CD4-positive, alpha-beta T cell (primary cell): ENCODE data around the gene NSG2. TPM values are rescaled to one million over a fixed set of nuclear protein-coding genes. Genes with fewer than 3 reads are reported as not detected.

ENCODE experiments used
- ATAC-seq: fragments of 200-7000 bp; cut with Tn5 transposase; one replicate; pipeline ENCODE4 v1.10.0; 2022; ENCODE audit warnings: mild to moderate bottlenecking; ENCODE audit not compliant: poor library complexity
- CTCF ChIA-PET: fragments of 350-600 bp; sonication (Branson Sonifier 250); formaldehyde crosslinking; loops from one replicate; lab custom pipeline; 2021; ENCODE audit warnings: antibody characterized with exemption, inconsistent platforms; lab: Charles Lee
- POLR2A ChIA-PET: fragments of 350-600 bp; sonication (Branson Sonifier 250); formaldehyde crosslinking; loops from one replicate; lab custom pipeline; 2021; ENCODE audit warnings: antibody characterized with exemption, inconsistent platforms; lab: Charles Lee
- DNase-seq, 14 experiments: peaks; one replicate each; pipeline ENCODE4 v3.0.0-alpha.2; 2013 to 2020; ENCODE audit warnings: mixed read lengths in 2 of 14
- H3K27ac ChIP-seq, 2 donors: one replicate each; pipeline versions ENCODE4 v1.5.1 to v1.7.0; 2013; ENCODE audit warnings: low read length in 2 of 2, low read depth in 1 of 2, mild to moderate bottlenecking in 1 of 2
- H3K27me3 ChIP-seq, 2 experiments: 1 replicate in 1 of 2; 2 replicates in 1 of 2; pipeline versions ENCODE4 v1.6.1 to v1.7.0; 2013; ENCODE audit warnings: low read length in 2 of 2, control low read depth in 1 of 2, mild to moderate bottlenecking in 1 of 2, moderate library complexity in 1 of 2; ENCODE audit not compliant: insufficient read depth in 2 of 2, control insufficient read depth in 1 of 2
- H3K36me3 ChIP-seq: one replicate; pipeline ENCODE4 v1.6.1; 2013; ENCODE audit warnings: low read length, control low read depth; ENCODE audit not compliant: insufficient read depth
- H3K4me1 ChIP-seq: one replicate; pipeline ENCODE4 v1.6.1; 2013; ENCODE audit warnings: low read length, control low read depth; ENCODE audit not compliant: insufficient read depth
- H3K4me3 ChIP-seq: one replicate; pipeline ENCODE4 v1.5.1; 2013; ENCODE audit warnings: mild to moderate bottlenecking, low read length, moderate library complexity
- H3K9me3 ChIP-seq, 2 experiments: 1 replicate in 1 of 2; 2 replicates in 1 of 2; pipeline versions ENCODE4 v1.6.1 to v1.7.0; 2013; ENCODE audit warnings: low read length in 2 of 2, mild to moderate bottlenecking in 2 of 2, control low read depth in 1 of 2, moderate library complexity in 1 of 2; ENCODE audit not compliant: control insufficient read depth in 1 of 2, insufficient read depth in 1 of 2
- H3K27ac Mint-ChIP-seq: one replicate; pipeline ENCODE4 v1.8.0; 2020; ENCODE audit warnings: mixed read lengths
- H3K27me3 Mint-ChIP-seq: one replicate; pipeline ENCODE4 v1.8.0; 2021; ENCODE audit warnings: mixed read lengths
- H3K36me3 Mint-ChIP-seq: one replicate; pipeline ENCODE4 v1.8.0; 2021; ENCODE audit warnings: low read depth, mixed read lengths
- H3K4me1 Mint-ChIP-seq: one replicate; pipeline ENCODE4 v1.8.0; 2021; ENCODE audit warnings: low read depth, mixed read lengths
- H3K4me3 Mint-ChIP-seq: one replicate; pipeline ENCODE4 v1.8.0; 2020; ENCODE audit warnings: mild to moderate bottlenecking, mixed read lengths
- H3K9me3 Mint-ChIP-seq: one replicate; pipeline ENCODE4 v1.8.0; 2020; ENCODE audit warnings: mixed read lengths
- CTCF ChIP-seq: fragments of 200-600 bp; IDR thresholded peaks from one replicate; pipeline ENCODE4 v1.8.0; 2022; ENCODE audit warnings: antibody characterized with exemption, mild to moderate bottlenecking
- intact Hi-C, 2 experiments: fragments of 100-400 bp; cut with DNase I in 1 of 2; cut with micrococcal nuclease in 1 of 2; formaldehyde crosslinking; loops; one replicate each; pipeline versions ENCODE4 v1.15.1 to v1.9.0; 2023 to 2025; cut with DNase I, micrococcal nuclease
- polyA plus RNA-seq, 2 donors: library from polyadenylated mRNA; unstranded; fragments of 120-200 nt; gene quantifications; one replicate each; pipeline ENCODE4 v1.2.1, GENCODE V29; 2013
- total RNA-seq, 174 experiments: library from RNA in 2 of 174; stranded (reverse) in 2 of 174; gene quantifications; one replicate each; pipeline ENCODE4 v1.2.3 and lab custom pipeline; 2021 to 2026

The NSG2 gene
- not detected for total RNA-seq
- polyA plus RNA-seq (2013, experiment 1 of 2), result 0.14 TPM
- 0.03 TPM for polyA plus RNA-seq (2013, experiment 2 of 2)
- total RNA-seq (lab: John Stamatoyannopoulos, UW), result 0 to 0.17 (median 0) reads per million in 172 experiments

- H3K27me3 ChIP-seq, result peaks cover 0 to 4% of the 10 kb centered on the region in 2 experiments
- Mint-ChIP-seq H3K9me3 (no peaks in the 10 kb centered on the region), H3K36me3 (no peaks in the 10 kb centered on the region), H3K27ac (no peak within 1 kb of the TSS), H3K4me1 (no peaks in the 10 kb centered on the region), H3K4me3 (no peak within 1 kb of the TSS), H3K27me3 (peaks cover 54% of the 10 kb centered on the region)
- no peak within 1 kb of the TSS for H3K4me3 ChIP-seq
- H3K9me3 ChIP-seq, result no peaks in the 10 kb centered on the region
- ATAC-seq (no peak), DNase-seq (peak in 3 of 14 experiments; percentile 2 to 29 (median 8))
- intact Hi-C loops, result no loop called here
- CTCF ChIA-PET, result interaction anchor here (1.3 kb wide), 1 partner anchor 472 kb away, joined by 3 read pairs; no protein-coding TSS in a partner anchor
- TF ChIP-seq CTCF, result no peak
- H3K36me3 ChIP-seq, result no peaks in the 10 kb centered on the region
- no peak within 1 kb of the TSS for H3K27ac ChIP-seq
- POLR2A ChIA-PET, result no interaction called here
- H3K4me1 ChIP-seq, result no peaks in the 10 kb centered on the region
Observed at GRCh38 chr5:174045470-174046025, at the start of gene NSG2. Gene NSG2 (plus strand): TSS chr5:174045706. CDS start chr5:174046756, 1,050 bp downstream.

GRCh38 chr5:173997331-173997730 is 48.2 kb upstream of the NSG2 start:
- no peaks in the 10 kb centered on the region for H3K9me3 Mint-ChIP-seq
- POLR2A ChIA-PET, result no interaction called here
- no peak overlapping the region for H3K4me3 Mint-ChIP-seq
- ATAC-seq (no peak), DNase-seq (no peak)
- peaks cover 39% of the 10 kb centered on the region for H3K27me3 Mint-ChIP-seq
- Histone ChIP-seq H3K4me3 (no peak overlapping the region), H3K36me3 (no peaks in the 10 kb centered on the region), H3K9me3 (no peaks in the 10 kb centered on the region), H3K4me1 (no peaks in the 10 kb centered on the region), H3K27me3 (peaks cover 0 to 5% of the 10 kb centered on the region in 2 experiments), H3K27ac (no peak overlapping the region)
- CTCF ChIA-PET, result no interaction called here
- no peaks in the 10 kb centered on the region for H3K36me3 Mint-ChIP-seq
- no peaks in the 10 kb centered on the region for H3K4me1 Mint-ChIP-seq
- TF ChIP-seq CTCF, result no peak
- intact Hi-C loops, result no loop called here
- no peak overlapping the region for H3K27ac Mint-ChIP-seq

- Mint-ChIP-seq H3K4me1 (no peaks in the 10 kb centered on the region), H3K9me3 (no peaks in the 10 kb centered on the region), H3K27ac (no peak overlapping the region), H3K36me3 (no peaks in the 10 kb centered on the region), H3K27me3 (peaks cover 43% of the 10 kb centered on the region), H3K4me3 (no peak overlapping the region)
- H3K4me1 ChIP-seq, result no peaks in the 10 kb centered on the region
- H3K36me3 ChIP-seq, result no peaks in the 10 kb centered on the region
- ATAC-seq (no peak), DNase-seq (no peak)
- no peak overlapping the region for H3K4me3 ChIP-seq
- POLR2A ChIA-PET, result no interaction called here
- H3K27ac ChIP-seq, result no peak overlapping the region
- TF ChIP-seq CTCF, result no peak
- peaks cover 0 to 5% of the 10 kb centered on the region in 2 experiments for H3K27me3 ChIP-seq
- intact Hi-C loops, result no loop called here
- H3K9me3 ChIP-seq, result no peaks in the 10 kb centered on the region
- CTCF ChIA-PET, result no interaction called here
Observed at GRCh38 chr5:173998531-173998930, 47.0 kb upstream of the NSG2 start.
